DOHH2 (cell line): Measurements from ENCODE around the gene CHRM1.

Experiments used
- H3F3A ChIP-seq: fragments of 200-600 bp; sonication (generic), shearing (Covaris generic); 2 replicates; pipeline ENCODE4 v1.6.0; 2016; ENCODE audit warnings: antibody characterized with exemption, mild to moderate bottlenecking; ENCODE audit not compliant: control insufficient read depth, insufficient read depth
- H3K27ac ChIP-seq: fragments of 200-600 bp; sonication (generic); 2 replicates; pipeline ENCODE4 v1.5.1; 2014; ENCODE audit warnings: low read depth, mild to moderate bottlenecking, low read length, moderate library complexity
- H3K27me3 ChIP-seq: fragments of 200-600 bp; sonication (generic); 2 replicates; pipeline ENCODE4 v1.6.1; 2014; ENCODE audit warnings: mild to moderate bottlenecking, low read length, mixed read lengths; ENCODE audit not compliant: control insufficient read depth
- H3K36me3 ChIP-seq: fragments of 200-600 bp; sonication (generic); 2 replicates; pipeline ENCODE4 v1.6.1; 2014; ENCODE audit warnings: mild to moderate bottlenecking, low read length, moderate library complexity, mixed read lengths; ENCODE audit not compliant: control insufficient read depth
- H3K4me1 ChIP-seq: fragments of 200-600 bp; sonication (generic); 2 replicates; pipeline ENCODE4 v1.6.1; 2014; ENCODE audit warnings: mild to moderate bottlenecking, low read length, mixed read lengths; ENCODE audit not compliant: control insufficient read depth
- H3K4me2 ChIP-seq: fragments of 200-600 bp; sonication (generic); 2 replicates; pipeline ENCODE4 v1.6.0; 2014; ENCODE audit warnings: mild to moderate bottlenecking, low read length, moderate library complexity
- H3K4me3 ChIP-seq: fragments of 200-600 bp; sonication (generic); 2 replicates; pipeline ENCODE4 v1.5.1; 2014; ENCODE audit warnings: mild to moderate bottlenecking, low read length, mixed read lengths
- H3K79me2 ChIP-seq: fragments of 200-600 bp; sonication (generic); 2 replicates; pipeline ENCODE4 v1.6.1; 2014; ENCODE audit warnings: mild to moderate bottlenecking, low read length, mixed read lengths; ENCODE audit not compliant: control insufficient read depth
- H3K9me2 ChIP-seq: fragments of 200-600 bp; sonication (generic); replicated peaks from 2 replicates; pipeline ENCODE4 v1.6.1; 2014; ENCODE audit warnings: mild to moderate bottlenecking, low read length, mixed read lengths; ENCODE audit not compliant: control insufficient read depth
- H3K9me3 ChIP-seq: fragments of 200-600 bp; sonication (generic); 2 replicates; pipeline ENCODE4 v1.6.1; 2014; ENCODE audit warnings: antibody characterized with exemption, low read length, mixed read lengths; ENCODE audit not compliant: control insufficient read depth, insufficient read depth
- H4K20me1 ChIP-seq: fragments of 200-600 bp; sonication (generic); 2 replicates; pipeline ENCODE4 v1.6.0; 2014; ENCODE audit warnings: low read depth, mild to moderate bottlenecking, antibody characterized with exemption, low read length, moderate library complexity; ENCODE audit not compliant: control insufficient read depth, insufficient read depth
- CTCF ChIP-seq: fragments of 200-600 bp; sonication (generic); IDR thresholded peaks from one replicate; pipeline ENCODE4 v1.5.1; 2014; ENCODE audit warnings: antibody characterized with exemption, mild to moderate bottlenecking, low read depth, low read length; ENCODE audit not compliant: poor library complexity, severe bottlenecking
- EZH2phosphoT487 ChIP-seq: fragments of 200-600 bp; sonication (generic); IDR thresholded peaks from 2 replicates; pipeline ENCODE4 v1.6.1; 2017; ENCODE audit warnings: borderline replicate concordance, mild to moderate bottlenecking, antibody characterized with exemption, low read length, moderate library complexity, mixed read lengths

The CHRM1 gene

GRCh38 chr11:62934496-62934785, 13.3 kb upstream of the CHRM1 start:
- H4K20me1 ChIP-seq = no peaks in the 10 kb centered on the region
- H3K36me3 ChIP-seq = no peaks in the 10 kb centered on the region
- no peaks in the 10 kb centered on the region for H3F3A ChIP-seq
- no peak overlapping the region for H3K4me2 ChIP-seq
- H3K79me2 ChIP-seq = no peaks in the 10 kb centered on the region
- no peaks in the 10 kb centered on the region for H3K9me2 ChIP-seq
- H3K4me3 ChIP-seq = no peak overlapping the region
- H3K27ac ChIP-seq = no peak overlapping the region
- H3K9me3 ChIP-seq = no peaks in the 10 kb centered on the region
- no peaks in the 10 kb centered on the region for H3K4me1 ChIP-seq
- peaks cover 4% of the 10 kb centered on the region; the same call in 1 of the 2 replicates for H3K27me3 ChIP-seq
- TF ChIP-seq EZH2phosphoT487 = no peak
- TF ChIP-seq CTCF = no peak

GRCh38 chr11:62933750-62934495, 12.8 kb upstream of the CHRM1 start:
- no peaks in the 10 kb centered on the region for H3F3A ChIP-seq
- H3K4me1 ChIP-seq = no peaks in the 10 kb centered on the region
- peaks cover 4% of the 10 kb centered on the region; the same call in 1 of the 2 replicates for H3K27me3 ChIP-seq
- no peaks in the 10 kb centered on the region for H3K9me2 ChIP-seq
- H3K4me2 ChIP-seq = no peak overlapping the region
- no peaks in the 10 kb centered on the region for H3K9me3 ChIP-seq
- H3K4me3 ChIP-seq = no peak overlapping the region
- no peaks in the 10 kb centered on the region for H4K20me1 ChIP-seq
- no peak overlapping the region for H3K27ac ChIP-seq
- TF ChIP-seq EZH2phosphoT487 = no peak
- H3K79me2 ChIP-seq = no peaks in the 10 kb centered on the region
- H3K36me3 ChIP-seq = no peaks in the 10 kb centered on the region

GRCh38 chr11:62933285-62933684, 12.1 kb upstream of the CHRM1 start:
- TF ChIP-seq CTCF (no peak), EZH2phosphoT487 (no peak)
- no peaks in the 10 kb centered on the region for H3K9me2 ChIP-seq

GRCh38 chr11:62931499-62932278, 10.5 kb upstream of the CHRM1 start:
- Histone ChIP-seq H3K36me3 (no peaks in the 10 kb centered on the region), H3K9me3 (no peaks in the 10 kb centered on the region), H3K4me1 (no peaks in the 10 kb centered on the region), H3K79me2 (no peaks in the 10 kb centered on the region), H3K9me2 (no peaks in the 10 kb centered on the region), H4K20me1 (no peaks in the 10 kb centered on the region), H3F3A (no peaks in the 10 kb centered on the region), H3K27ac (no peak overlapping the region), H3K4me2 (no peak overlapping the region), H3K4me3 (no peak overlapping the region), H3K27me3 (peaks cover 26% of the 10 kb centered on the region)
- no peak for TF ChIP-seq EZH2phosphoT487
- TF ChIP-seq CTCF = no peak

More at GRCh38 chr11:62933285-62933684, 12.1 kb upstream of the CHRM1 start:
- no peak overlapping the region for H3K27ac ChIP-seq
- no peaks in the 10 kb centered on the region for H3K79me2 ChIP-seq
- H4K20me1 ChIP-seq = no peaks in the 10 kb centered on the region
- no peak overlapping the region for H3K4me2 ChIP-seq
- no peaks in the 10 kb centered on the region for H3F3A ChIP-seq
- no peaks in the 10 kb centered on the region for H3K9me3 ChIP-seq
- peaks cover 10% of the 10 kb centered on the region for H3K27me3 ChIP-seq
- H3K4me3 ChIP-seq = no peak overlapping the region
- H3K36me3 ChIP-seq = no peaks in the 10 kb centered on the region
- no peaks in the 10 kb centered on the region for H3K4me1 ChIP-seq
